SK-N-SH treated with all-trans-retinoic acid at 6 μM for 48 hours (cell line): ENCODE results near the gene ZNF175.

ENCODE experiments used
- ARNTL ChIP-seq: fragments of 450-650 bp; formaldehyde crosslinking; IDR thresholded peaks from 2 replicates; pipeline ENCODE4 v1.5.0; 2020; ENCODE audit warnings: low read depth, mild to moderate bottlenecking, moderate library complexity, borderline replicate concordance
- BACH2 ChIP-seq: fragments of 250-450 bp; sonication (Bioruptor Pico); IDR thresholded peaks from 2 replicates; pipeline ENCODE4 v1.9.0; 2021; ENCODE audit warnings: mild to moderate bottlenecking, borderline replicate concordance
- CSDC2 ChIP-seq: fragments of 250-450 bp; sonication (Bioruptor Pico); IDR thresholded peaks from 2 replicates; pipeline ENCODE4 v1.5.0; 2020; ENCODE audit warnings: mild to moderate bottlenecking, moderate library complexity
- CSRNP3 ChIP-seq: fragments of 250-450 bp; sonication (Bioruptor Pico); IDR thresholded peaks from 2 replicates; pipeline ENCODE4 v1.5.1; 2021; ENCODE audit warnings: mild to moderate bottlenecking, moderate library complexity
- ISL1 ChIP-seq: fragments of 250-450 bp; sonication (Bioruptor Pico); IDR thresholded peaks from 2 replicates; pipeline ENCODE4 v2.1.2; 2022; ENCODE audit warnings: mild to moderate bottlenecking, moderate library complexity
- OSR1 ChIP-seq: fragments of 250-450 bp; sonication (Bioruptor Pico); IDR thresholded peaks from 2 replicates; pipeline ENCODE4 v1.8.0; 2022; ENCODE audit warnings: moderate library complexity, mild to moderate bottlenecking, inconsistent platforms
- POU6F1 ChIP-seq: fragments of 250-450 bp; sonication (Bioruptor Pico); IDR thresholded peaks from 2 replicates; pipeline ENCODE4 v1.8.0; 2021; ENCODE audit warnings: low read depth, mild to moderate bottlenecking, moderate library complexity, borderline replicate concordance
- ZFP3 ChIP-seq: fragments of 250-450 bp; sonication (Bioruptor Pico); IDR thresholded peaks from 2 replicates; pipeline ENCODE4 v1.5.0; 2020; ENCODE audit warnings: mild to moderate bottlenecking, moderate library complexity
- ZFP30 ChIP-seq: fragments of 450-650 bp; formaldehyde crosslinking; IDR thresholded peaks from 2 replicates; pipeline ENCODE4 v1.5.0; 2022; ENCODE audit warnings: mild to moderate bottlenecking, moderate library complexity
- ZNF70 ChIP-seq: fragments of 450-650 bp; formaldehyde crosslinking; IDR thresholded peaks from 2 replicates; pipeline ENCODE4 v1.5.0; 2020; ENCODE audit warnings: mild to moderate bottlenecking, moderate library complexity
- ZNF8 ChIP-seq: fragments of 450-650 bp; formaldehyde crosslinking; IDR thresholded peaks from 2 replicates; pipeline ENCODE4 v1.5.0; 2020; ENCODE audit warnings: mild to moderate bottlenecking, moderate library complexity

GRCh38 chr19:51572908-51573307 lies 1.8 kb downstream of the ZNF175 start:
- TF ChIP-seq ARNTL (no peak), ISL1 (CRISPR knock-in tag) (no peak), OSR1 (no peak), POU6F1 (no peak), CSRNP3 (CRISPR knock-in tag) (no peak), ZFP3 (CRISPR knock-in tag) (no peak), ZFP30 (CRISPR knock-in tag) (no peak), CSDC2 (CRISPR knock-in tag) (no peak), BACH2 (CRISPR knock-in tag) (no peak), ZNF70 (CRISPR knock-in tag) (no peak), ZNF8 (no peak)
